HG03457 (cell line): ENCODE measurements around the gene LINC00632.

Experiments used
- ATAC-seq: cut with Tn5 transposase; IDR thresholded peaks from one replicate; pipeline ENCODE4 v1.9.1; 2021; ENCODE audit warnings: moderate number of reproducible peaks; ENCODE audit not compliant: unreplicated experiment

LINC00632 gene

GRCh38 chrX:140764401-140764919 is 54.9 kb downstream of the LINC00632 start:
- no peak for ATAC-seq

- ATAC-seq: no peak
Observed at GRCh38 chrX:140765043-140765784, 55.7 kb downstream of the LINC00632 start.

GRCh38 chrX:140766024-140766611 is 56.6 kb downstream of the LINC00632 start:
- no peak for ATAC-seq

GRCh38 chrX:140767646-140768045 is 58.1 kb downstream of the LINC00632 start:
- ATAC-seq: no peak

GRCh38 chrX:140775211-140775610 is 65.7 kb downstream of the LINC00632 start:
- ATAC-seq: no peak

GRCh38 chrX:140776320-140776719 is 66.8 kb downstream of the LINC00632 start:
- ATAC-seq: no peak

- ATAC-seq: no peak
Observed at GRCh38 chrX:140794642-140795041, 85.1 kb downstream of the LINC00632 start.

GRCh38 chrX:140799216-140799615 is 89.7 kb downstream of the LINC00632 start:
- ATAC-seq: no peak

GRCh38 chrX:140804292-140804691 is 94.7 kb downstream of the LINC00632 start:
- ATAC-seq: no peak

GRCh38 chrX:140815868-140816267 is 106.3 kb downstream of the LINC00632 start:
- ATAC-seq: no peak

GRCh38 chrX:140817943-140818342 is 108.4 kb downstream of the LINC00632 start:
- no peak for ATAC-seq

- no peak for ATAC-seq
Observed at GRCh38 chrX:140821280-140821679, 111.7 kb downstream of the LINC00632 start.

- no peak for ATAC-seq
Observed at GRCh38 chrX:140822184-140822583, 112.6 kb downstream of the LINC00632 start.

- no peak for ATAC-seq
Observed at GRCh38 chrX:140822861-140823260, 113.3 kb downstream of the LINC00632 start.

- no peak for ATAC-seq
Observed at GRCh38 chrX:140836874-140837273, 127.3 kb downstream of the LINC00632 start.
